Hepatocyte (in vitro differentiated cells): ENCODE data around the gene SLC39A10.
A peak's percentile ranks its signal among the peaks of the same experiment; 100 is the strongest.

Experiments used
- EZH2 ChIP-seq: fragments of 200-600 bp; sonication (generic); IDR thresholded peaks from 2 replicates; pipeline ENCODE4 v1.6.1; 2016; ENCODE audit warnings: antibody characterized with exemption, mild to moderate bottlenecking, borderline replicate concordance
- TF ChIP-seq, protein P1 (sequence below): fragments of 200-600 bp; sonication (generic); IDR thresholded peaks from 2 replicates; pipeline ENCODE4 v1.5.1; 2016; ENCODE audit warnings: antibody characterized with exemption, mild to moderate bottlenecking; ENCODE audit not compliant: poor library complexity

DNA sequence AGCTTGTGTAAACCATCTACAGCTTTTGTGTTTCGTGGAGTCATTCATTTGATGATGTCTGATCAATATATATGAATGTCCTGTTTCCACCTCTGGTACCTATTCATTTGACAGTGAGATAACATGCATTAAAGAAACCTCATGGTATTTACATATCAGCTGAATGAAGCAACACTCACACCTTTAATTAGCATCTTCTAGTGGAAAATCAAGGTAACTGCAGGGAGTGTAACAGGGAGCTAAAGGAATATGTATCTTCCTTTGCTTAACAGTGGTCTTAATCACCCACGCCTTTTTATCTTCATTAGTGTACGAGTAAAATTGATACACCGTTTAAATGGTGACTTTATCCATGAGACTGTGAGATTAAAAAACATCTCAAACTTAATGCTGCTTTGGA is 15.6 kb downstream of the SLC39A10 start:
- TF ChIP-seq EZH2 = no peak
- TF ChIP-seq, protein P1, sequence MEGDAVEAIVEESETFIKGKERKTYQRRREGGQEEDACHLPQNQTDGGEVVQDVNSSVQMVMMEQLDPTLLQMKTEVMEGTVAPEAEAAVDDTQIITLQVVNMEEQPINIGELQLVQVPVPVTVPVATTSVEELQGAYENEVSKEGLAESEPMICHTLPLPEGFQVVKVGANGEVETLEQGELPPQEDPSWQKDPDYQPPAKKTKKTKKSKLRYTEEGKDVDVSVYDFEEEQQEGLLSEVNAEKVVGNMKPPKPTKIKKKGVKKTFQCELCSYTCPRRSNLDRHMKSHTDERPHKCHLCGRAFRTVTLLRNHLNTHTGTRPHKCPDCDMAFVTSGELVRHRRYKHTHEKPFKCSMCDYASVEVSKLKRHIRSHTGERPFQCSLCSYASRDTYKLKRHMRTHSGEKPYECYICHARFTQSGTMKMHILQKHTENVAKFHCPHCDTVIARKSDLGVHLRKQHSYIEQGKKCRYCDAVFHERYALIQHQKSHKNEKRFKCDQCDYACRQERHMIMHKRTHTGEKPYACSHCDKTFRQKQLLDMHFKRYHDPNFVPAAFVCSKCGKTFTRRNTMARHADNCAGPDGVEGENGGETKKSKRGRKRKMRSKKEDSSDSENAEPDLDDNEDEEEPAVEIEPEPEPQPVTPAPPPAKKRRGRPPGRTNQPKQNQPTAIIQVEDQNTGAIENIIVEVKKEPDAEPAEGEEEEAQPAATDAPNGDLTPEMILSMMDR = peak; percentile 14
